Stimulated activated naive CD8-positive, alpha-beta T cell treated with anti-CD3 and anti-CD28 coated beads, Interleukin-15, amount 100 ng/mL, for 72 hours (primary cell): Measurements from ENCODE around the gene NXPH4.

Experiments used
- ATAC-seq: fragments of 150-1000 bp; cut with Tn5 transposase; 2 replicates; pipeline ENCODE4 v1.10.0; 2021; ENCODE audit warnings: mild to moderate bottlenecking, moderate library complexity
- DNase-seq, 2 donors: peaks; one replicate each; pipeline ENCODE4 v3.0.0; 2021 to 2022
- H3K27ac Mint-ChIP-seq, 2 donors: one replicate each; pipeline ENCODE4 v1.8.0; 2022; ENCODE audit warnings: mild to moderate bottlenecking in 2 of 2, mixed read lengths in 2 of 2, moderate library complexity in 2 of 2
- H3K27me3 Mint-ChIP-seq: one replicate; pipeline ENCODE4 v1.8.0; 2022; ENCODE audit warnings: mixed read lengths
- H3K4me1 Mint-ChIP-seq: one replicate; pipeline ENCODE4 v1.8.0; 2022; ENCODE audit warnings: mild to moderate bottlenecking, mixed read lengths
- H3K4me3 Mint-ChIP-seq, 2 donors: one replicate each; pipeline ENCODE4 v1.8.0; 2022; ENCODE audit warnings: mild to moderate bottlenecking in 2 of 2, mixed read lengths in 2 of 2, moderate library complexity in 1 of 2
- H3K9me3 Mint-ChIP-seq, 2 donors: one replicate each; pipeline ENCODE4 v1.8.0; 2022; ENCODE audit warnings: mixed read lengths in 2 of 2

The NXPH4 gene

GRCh38 chr12:57236925-57237595, 20.5 kb downstream of the NXPH4 start:
- Mint-ChIP-seq H3K27me3 (peaks cover 61% of the 10 kb centered on the region), H3K4me3 (peak overlapping the region; percentile 95 to 97), H3K9me3 (no peaks in the 10 kb centered on the region), H3K4me1 (peaks cover 98% of the 10 kb centered on the region), H3K27ac (peak overlapping the region in 1 of 2 donors; percentile 92)
- ATAC-seq (no peak), DNase-seq (peak; percentile 40 to 43)

- DNase-seq (peak in 1 of 2 donors; percentile 39), ATAC-seq (no peak)
- Mint-ChIP-seq H3K4me1 (peaks cover 98% of the 10 kb centered on the region), H3K4me3 (peak overlapping the region; percentile 95 to 97), H3K9me3 (no peaks in the 10 kb centered on the region), H3K27me3 (peaks cover 66% of the 10 kb centered on the region), H3K27ac (peak overlapping the region in 1 of 2 donors; percentile 92)
Measured at GRCh38 chr12:57237596-57237931, 21.0 kb downstream of the NXPH4 start.

- DNase-seq: peak; percentile 56 to 58
- Mint-ChIP-seq H3K9me3 (no peaks in the 10 kb centered on the region), H3K27ac (peak overlapping the region in 1 of 2 donors; percentile 99), H3K4me1 (peaks cover 98% of the 10 kb centered on the region), H3K4me3 (peak overlapping the region; percentile 95 to 97), H3K27me3 (peaks cover 71% of the 10 kb centered on the region)
- ATAC-seq: peak; percentile 8
Measured at GRCh38 chr12:57237932-57238853, 21.6 kb downstream of the NXPH4 start.

- H3K9me3 Mint-ChIP-seq: no peaks in the 10 kb centered on the region
- H3K27ac Mint-ChIP-seq: peak overlapping the region; percentile 95 to 99
- peaks cover 98% of the 10 kb centered on the region for H3K4me1 Mint-ChIP-seq
- ATAC-seq (peak; percentile 58), DNase-seq (peak; percentile 92 to 95)
- H3K4me3 Mint-ChIP-seq: peak overlapping the region; percentile 95 to 97
- peaks cover 77% of the 10 kb centered on the region for H3K27me3 Mint-ChIP-seq
Measured at GRCh38 chr12:57238854-57239554, 22.4 kb downstream of the NXPH4 start.

- Mint-ChIP-seq H3K4me3 (peak overlapping the region; percentile 95 to 97), H3K27ac (peak overlapping the region; percentile 95 to 99), H3K4me1 (peaks cover 97% of the 10 kb centered on the region), H3K9me3 (no peaks in the 10 kb centered on the region), H3K27me3 (peaks cover 83% of the 10 kb centered on the region)
- DNase-seq (no peak), ATAC-seq (peak; percentile 0)
Measured at GRCh38 chr12:57239587-57240065, 23.0 kb downstream of the NXPH4 start.

GRCh38 chr12:57240066-57240921, 23.7 kb downstream of the NXPH4 start:
- Mint-ChIP-seq H3K9me3 (no peaks in the 10 kb centered on the region), H3K27me3 (peaks cover 85% of the 10 kb centered on the region), H3K4me1 (peaks cover 90% of the 10 kb centered on the region), H3K4me3 (peak overlapping the region; percentile 95 to 97), H3K27ac (peak overlapping the region; percentile 95 to 99)
- ATAC-seq (peak; percentile 32), DNase-seq (peak; percentile 77 to 83)

GRCh38 chr12:57240926-57241401, 24.4 kb downstream of the NXPH4 start:
- H3K4me3 Mint-ChIP-seq: peak overlapping the region; percentile 95 to 97
- ATAC-seq (peak; percentile 10), DNase-seq (peak; percentile 52 to 55)
- H3K4me1 Mint-ChIP-seq: peaks cover 84% of the 10 kb centered on the region
- H3K9me3 Mint-ChIP-seq: no peaks in the 10 kb centered on the region
- peaks cover 79% of the 10 kb centered on the region for H3K27me3 Mint-ChIP-seq
- H3K27ac Mint-ChIP-seq: peak overlapping the region; percentile 95 to 99

GRCh38 chr12:57241402-57242310, 25.1 kb downstream of the NXPH4 start:
- ATAC-seq (no peak), DNase-seq (peak in 1 of 2 donors; percentile 32)
- Mint-ChIP-seq H3K4me1 (peaks cover 77% of the 10 kb centered on the region), H3K9me3 (no peaks in the 10 kb centered on the region), H3K4me3 (peak overlapping the region; percentile 95 to 97), H3K27me3 (peaks cover 72% of the 10 kb centered on the region), H3K27ac (peak overlapping the region in 1 of 2 donors; percentile 77)

DNA sequence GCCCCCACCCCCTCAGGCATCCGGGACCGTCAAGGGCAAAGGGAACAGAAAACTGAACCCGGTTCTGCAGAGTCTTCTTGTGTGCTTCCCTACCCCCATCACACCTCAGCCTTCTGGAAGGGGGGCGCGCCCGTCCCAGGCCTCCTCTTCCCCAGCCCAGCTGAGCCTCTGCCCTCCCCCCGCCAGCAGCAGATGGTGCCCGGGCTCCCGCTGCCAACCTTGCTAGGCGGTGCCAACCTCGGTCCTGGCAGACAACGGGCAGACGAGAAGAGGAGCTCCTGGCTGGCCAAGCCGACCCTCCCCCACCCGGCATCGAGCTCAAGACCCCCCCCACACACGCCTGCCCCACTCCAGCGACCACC, 25.7 kb downstream of the NXPH4 start:
- Mint-ChIP-seq H3K4me3 (peak overlapping the region; percentile 95 to 97), H3K27me3 (peaks cover 65% of the 10 kb centered on the region), H3K4me1 (peaks cover 70% of the 10 kb centered on the region), H3K27ac (peak overlapping the region in 1 of 2 donors; percentile 28), H3K9me3 (no peaks in the 10 kb centered on the region)
- DNase-seq (peak in 1 of 2 donors; percentile 26), ATAC-seq (no peak)

GRCh38 chr12:57242691-57243454, 26.3 kb downstream of the NXPH4 start:
- Mint-ChIP-seq H3K9me3 (no peaks in the 10 kb centered on the region), H3K4me1 (peaks cover 64% of the 10 kb centered on the region), H3K27ac (peak overlapping the region in 1 of 2 donors; percentile 28), H3K27me3 (peaks cover 60% of the 10 kb centered on the region), H3K4me3 (peak overlapping the region; percentile 95 to 97)
- ATAC-seq (peak; percentile 29), DNase-seq (peak; percentile 79 to 82)

DNA sequence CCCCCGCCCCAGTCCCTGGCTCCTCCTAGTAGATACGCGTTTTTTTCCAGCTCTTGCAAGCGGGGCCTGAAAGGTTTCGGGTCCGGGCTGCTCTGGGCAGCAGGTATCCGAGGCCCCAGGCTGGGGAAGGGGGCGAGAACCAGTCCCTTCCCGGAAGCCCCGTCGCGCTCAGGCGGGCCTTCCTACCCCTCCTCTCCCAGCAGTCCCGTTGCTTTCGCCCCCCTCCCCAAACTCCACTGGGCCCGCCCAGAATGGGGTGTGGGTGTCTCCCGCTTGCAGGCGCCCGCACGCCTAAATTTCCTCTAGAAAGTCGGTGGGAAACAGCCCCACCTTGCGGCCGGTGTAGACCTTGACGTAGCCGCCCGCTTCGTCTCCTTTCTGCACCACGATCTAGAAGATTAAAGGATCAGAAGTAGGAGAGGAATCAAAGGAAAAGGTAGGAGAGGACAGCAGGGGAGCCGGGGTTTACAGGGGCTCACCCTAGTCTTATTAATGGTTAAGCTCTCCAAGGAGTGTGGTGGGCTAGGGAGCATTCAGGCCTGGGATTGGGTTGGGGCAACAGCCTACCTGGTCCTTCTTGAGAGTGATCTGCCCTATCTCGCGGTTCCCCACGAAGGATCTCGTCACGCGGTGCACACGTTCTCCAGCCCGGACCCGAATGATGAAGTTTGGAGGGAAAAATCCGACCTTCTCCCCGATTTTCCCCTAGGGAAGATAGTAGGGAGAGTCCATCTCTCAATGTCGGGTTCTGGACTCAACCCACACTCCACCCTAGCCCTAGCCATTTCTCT, 27.1 kb downstream of the NXPH4 start:
- Mint-ChIP-seq H3K4me3 (peak overlapping the region; percentile 95 to 97), H3K9me3 (no peaks in the 10 kb centered on the region), H3K27me3 (peaks cover 51% of the 10 kb centered on the region), H3K27ac (no peak overlapping the region), H3K4me1 (peaks cover 59% of the 10 kb centered on the region)
- ATAC-seq (peak; percentile 29), DNase-seq (peak; percentile 86)

- peaks cover 60% of the 10 kb centered on the region for H3K4me1 Mint-ChIP-seq
Measured at GRCh38 chr12:57244312-57244696, 27.7 kb downstream of the NXPH4 start.

More at GRCh38 chr12:57244312-57244696, 27.7 kb downstream of the NXPH4 start:
- peak overlapping the region; percentile 95 to 97 for H3K4me3 Mint-ChIP-seq
- no peak for DNase-seq
- no peak overlapping the region for H3K27ac Mint-ChIP-seq
- H3K27me3 Mint-ChIP-seq: peaks cover 46% of the 10 kb centered on the region
- H3K9me3 Mint-ChIP-seq: no peaks in the 10 kb centered on the region
- ATAC-seq: no peak
